ENCODE measurements around the gene RSPO4. TPM values are rescaled to one million over a fixed set of nuclear protein-coding genes. Genes with fewer than 3 reads are reported as not detected.

RSPO4 gene
- total RNA-seq, 3 donors from 2014 or later (not counting 1 experiment from before 2014, with no cell fraction given), result 0.09 to 0.70 (median 0.53) TPM

GRCh38 chr20:926670-927069 lies 75.4 kb downstream of the RSPO4 start:
- DNase-seq (no peak), ATAC-seq (no peak)
- no peak overlapping the region for H3K4me3 ChIP-seq (ENCODE audit: low read length)
- no peaks in the 10 kb centered on the region for H3K9me3 ChIP-seq (ENCODE audit: control insufficient read depth, insufficient read depth, low read length)
- no peaks in the 10 kb centered on the region for H3K27me3 ChIP-seq (ENCODE audit: control insufficient read depth, insufficient read depth, low read length)
- Mint-ChIP-seq H3K9me3 (peaks cover 0 to 3% of the 10 kb centered on the region in 2 donors), H3K4me3 (no peak overlapping the region), H3K27me3 (ENCODE audit: low read depth in 2 of 2) (peaks cover 10 to 35% of the 10 kb centered on the region in 2 donors), H3K4me1 (no peaks in the 10 kb centered on the region), H3K36me3 (no peaks in the 10 kb centered on the region), H3K27ac (no peak overlapping the region)
- intact Hi-C loops (cut with micrococcal nuclease), result no loop called here
- no peak overlapping the region for H3K27ac ChIP-seq (ENCODE audit: low read length)
- WGBS (ENCODE audit: insufficient coverage), result 92% methylated on average over 6 of the region's 6 CpGs
- no peak for TF ChIP-seq CTCF (IDR thresholded peaks at IDR 0.05)
- H3K36me3 ChIP-seq (ENCODE audit: control insufficient read depth, insufficient read depth, low read length), result no peaks in the 10 kb centered on the region
- H3K4me1 ChIP-seq (ENCODE audit: control insufficient read depth, insufficient read depth, low read length), result peaks cover 3% of the 10 kb centered on the region

- TF ChIP-seq CTCF (IDR thresholded peaks at IDR 0.05), result no peak
- no peak for DNase-seq
- 96% methylated on average over 6 of the region's 9 CpGs for WGBS (ENCODE audit: insufficient coverage)
- Histone ChIP-seq H3K27me3 (ENCODE audit: control insufficient read depth, insufficient read depth, low read length) (no peaks in the 10 kb centered on the region), H3K36me3 (ENCODE audit: control insufficient read depth, insufficient read depth, low read length) (no peaks in the 10 kb centered on the region), H3K4me1 (ENCODE audit: control insufficient read depth, insufficient read depth, low read length) (peaks cover 3% of the 10 kb centered on the region), H3K27ac (ENCODE audit: low read length) (no peak overlapping the region), H3K9me3 (ENCODE audit: control insufficient read depth, insufficient read depth, low read length) (no peaks in the 10 kb centered on the region), H3K4me3 (ENCODE audit: low read length) (no peak overlapping the region)
- intact Hi-C loops (cut with micrococcal nuclease), result no loop called here
- peaks cover 10 to 35% of the 10 kb centered on the region in 2 donors for H3K27me3 Mint-ChIP-seq (ENCODE audit: low read depth in 2 of 2)
- no peak overlapping the region for H3K4me3 Mint-ChIP-seq
- H3K27ac Mint-ChIP-seq, result no peak overlapping the region
- no peaks in the 10 kb centered on the region for H3K4me1 Mint-ChIP-seq
- H3K36me3 Mint-ChIP-seq, result no peaks in the 10 kb centered on the region
- ATAC-seq, result no peak
- H3K9me3 Mint-ChIP-seq, result no peaks in the 10 kb centered on the region
These were observed 76.6 kb downstream of the RSPO4 start for GRCh38 chr20:925516-925915.

GRCh38 chr20:924639-925038 lies 77.5 kb downstream of the RSPO4 start:
- DNase-seq (no peak), ATAC-seq (no peak)
- TF ChIP-seq CTCF (IDR thresholded peaks at IDR 0.05), result no peak
- H3K4me1 ChIP-seq (ENCODE audit: control insufficient read depth, insufficient read depth, low read length), result peaks cover 3% of the 10 kb centered on the region
- H3K27ac ChIP-seq (ENCODE audit: low read length), result no peak overlapping the region
- H3K4me3 ChIP-seq (ENCODE audit: low read length), result no peak overlapping the region
- no peaks in the 10 kb centered on the region for H3K4me1 Mint-ChIP-seq
- peaks cover 10 to 35% of the 10 kb centered on the region in 2 donors for H3K27me3 Mint-ChIP-seq (ENCODE audit: low read depth in 2 of 2)
- H3K36me3 Mint-ChIP-seq, result no peaks in the 10 kb centered on the region
- H3K27ac Mint-ChIP-seq, result no peak overlapping the region
- intact Hi-C loops (cut with micrococcal nuclease), result no loop called here
- no peaks in the 10 kb centered on the region for H3K9me3 ChIP-seq (ENCODE audit: control insufficient read depth, insufficient read depth, low read length)
- no peaks in the 10 kb centered on the region for H3K9me3 Mint-ChIP-seq
- no peak overlapping the region for H3K4me3 Mint-ChIP-seq
- H3K27me3 ChIP-seq (ENCODE audit: control insufficient read depth, insufficient read depth, low read length), result no peaks in the 10 kb centered on the region
- no peaks in the 10 kb centered on the region for H3K36me3 ChIP-seq (ENCODE audit: control insufficient read depth, insufficient read depth, low read length)

GRCh38 chr20:922781-923180 lies 79.3 kb downstream of the RSPO4 start:
- Mint-ChIP-seq H3K9me3 (no peaks in the 10 kb centered on the region), H3K4me3 (no peak overlapping the region), H3K27ac (no peak overlapping the region), H3K36me3 (no peaks in the 10 kb centered on the region), H3K27me3 (ENCODE audit: low read depth in 2 of 2) (peaks cover 3 to 19% of the 10 kb centered on the region in 2 donors), H3K4me1 (no peaks in the 10 kb centered on the region)
- intact Hi-C loops (cut with micrococcal nuclease), result no loop called here
- Histone ChIP-seq H3K4me3 (ENCODE audit: low read length) (no peak overlapping the region), H3K27me3 (ENCODE audit: control insufficient read depth, insufficient read depth, low read length) (no peaks in the 10 kb centered on the region), H3K36me3 (ENCODE audit: control insufficient read depth, insufficient read depth, low read length) (no peaks in the 10 kb centered on the region), H3K9me3 (ENCODE audit: control insufficient read depth, insufficient read depth, low read length) (no peaks in the 10 kb centered on the region), H3K4me1 (ENCODE audit: control insufficient read depth, insufficient read depth, low read length) (peaks cover 3% of the 10 kb centered on the region), H3K27ac (ENCODE audit: low read length) (no peak overlapping the region)
- WGBS (ENCODE audit: insufficient coverage), result 83% methylated on average over 4 of the region's 4 CpGs
- no peak for DNase-seq
- ATAC-seq, result no peak
- TF ChIP-seq CTCF (IDR thresholded peaks at IDR 0.05), result no peak

Data from natural killer cell (primary cell).